ENCODE results near the gene SLC17A4.

SLC17A4 gene

GRCh38 chr6:25750906-25751305 is 3.6 kb upstream of the SLC17A4 start:
- no peak for DNase-seq

- DNase-seq: no peak
Observed at GRCh38 chr6:25753079-25753478, 1.5 kb upstream of the SLC17A4 start.

GRCh38 chr6:25755483-25755882 is 941 bp downstream of the SLC17A4 start:
- no peak for DNase-seq

- no peak for DNase-seq
Observed at GRCh38 chr6:25756382-25757363, 2.1 kb downstream of the SLC17A4 start.

- DNase-seq: no peak
Observed at GRCh38 chr6:25757936-25758642, 3.5 kb downstream of the SLC17A4 start.

- no peak for DNase-seq
Observed at GRCh38 chr6:25764611-25765010, 10.1 kb downstream of the SLC17A4 start.

GRCh38 chr6:25768566-25768965 is 14.0 kb downstream of the SLC17A4 start:
- DNase-seq: no peak

GRCh38 chr6:25769983-25770382 is 15.4 kb downstream of the SLC17A4 start:
- no peak for DNase-seq

- no peak for DNase-seq
Observed at GRCh38 chr6:25774120-25774715, 19.7 kb downstream of the SLC17A4 start.

GRCh38 chr6:25777031-25777430 is 22.5 kb downstream of the SLC17A4 start:
- no peak for DNase-seq

- no peak for DNase-seq
Observed at GRCh38 chr6:25777856-25778649, 23.5 kb downstream of the SLC17A4 start.

GRCh38 chr6:25781134-25781533 is 26.6 kb downstream of the SLC17A4 start:
- no peak for DNase-seq

GRCh38 chr6:25787428-25787827 is 32.9 kb downstream of the SLC17A4 start:
- no peak for DNase-seq

GRCh38 chr6:25788305-25788922 is 33.9 kb downstream of the SLC17A4 start:
- DNase-seq: peak; percentile 56 to 79 (median 74)

- no peak for DNase-seq
Observed at GRCh38 chr6:25789475-25789874, 34.9 kb downstream of the SLC17A4 start.

- no peak for DNase-seq
Observed at GRCh38 chr6:25792016-25792415, 37.5 kb downstream of the SLC17A4 start.

GRCh38 chr6:25793970-25794369 is 39.4 kb downstream of the SLC17A4 start:
- DNase-seq: peak in 2 of 3 donors; percentile 3 to 16

GRCh38 chr6:25794784-25795183 is 40.2 kb downstream of the SLC17A4 start:
- DNase-seq: no peak

- no peak for DNase-seq
Observed at GRCh38 chr6:25801436-25801835, 46.9 kb downstream of the SLC17A4 start.

GRCh38 chr6:25804804-25805203 is 50.3 kb downstream of the SLC17A4 start:
- DNase-seq: no peak

GRCh38 chr6:25815194-25815593 is 60.7 kb downstream of the SLC17A4 start:
- DNase-seq: no peak

GRCh38 chr6:25816252-25816651 is 61.7 kb downstream of the SLC17A4 start:
- DNase-seq: no peak
